Activated B cell treated with CpG ODN at 0.5 μM for 24 hours (primary cell): ENCODE data around the gene MAVS. TPM values are rescaled to one million over a fixed set of nuclear protein-coding genes. Genes with fewer than 3 reads are reported as not detected.

Source experiments
- ATAC-seq: fragments of 200-7000 bp; cut with Tn5 transposase; one replicate; pipeline ENCODE4 v1.10.0; 2021; ENCODE audit warnings: low read depth, mild to moderate bottlenecking, moderate library complexity
- CTCF ChIA-PET: fragments of 350-600 bp; sonication (Branson Sonifier 250); formaldehyde crosslinking; loops from one replicate; lab custom pipeline; 2021; ENCODE audit warnings: antibody characterized with exemption; lab: Charles Lee
- POLR2A ChIA-PET: fragments of 350-600 bp; sonication (Branson Sonifier 250); formaldehyde crosslinking; loops from one replicate; lab custom pipeline; 2021; ENCODE audit warnings: antibody characterized with exemption; lab: Charles Lee
- DNase-seq: peaks from one replicate; pipeline ENCODE4 v3.0.0; 2022
- H3K27ac Mint-ChIP-seq: one replicate; pipeline ENCODE4 v1.8.0; 2020; ENCODE audit warnings: mixed read lengths
- H3K27me3 Mint-ChIP-seq: one replicate; pipeline ENCODE4 v1.8.0; 2021; ENCODE audit warnings: mixed read lengths
- H3K36me3 Mint-ChIP-seq: one replicate; pipeline ENCODE4 v1.8.0; 2021; ENCODE audit warnings: low read depth, mixed read lengths
- H3K4me1 Mint-ChIP-seq: one replicate; pipeline ENCODE4 v1.8.0; 2021; ENCODE audit warnings: mixed read lengths
- H3K4me3 Mint-ChIP-seq: one replicate; pipeline ENCODE4 v1.8.0; 2020; ENCODE audit warnings: mild to moderate bottlenecking, mixed read lengths
- H3K9me3 Mint-ChIP-seq: one replicate; pipeline ENCODE4 v1.8.0; 2020; ENCODE audit warnings: mixed read lengths
- CTCF ChIP-seq: fragments of 200-600 bp; IDR thresholded peaks from one replicate; pipeline ENCODE4 v1.8.0; 2022; ENCODE audit warnings: antibody characterized with exemption, mild to moderate bottlenecking
- intact Hi-C: fragments of 100-400 bp; cut with micrococcal nuclease; formaldehyde crosslinking; loops from one replicate; pipeline ENCODE4 v1.15.1; 2024
- total RNA-seq: library from RNA; stranded (reverse); gene quantifications from 2 replicates; pipeline ENCODE4 v1.2.3, GENCODE V29; 2022

Gene MAVS
- total RNA-seq: 33.5 and 39.7 TPM in 2 replicates

- DNase-seq (peak; percentile 85), ATAC-seq (peak; percentile 99)
- Mint-ChIP-seq H3K4me1 (peaks cover 26% of the 10 kb centered on the region), H3K27ac (peak within 1 kb of the TSS; percentile 80), H3K9me3 (no peaks in the 10 kb centered on the region), H3K27me3 (no peaks in the 10 kb centered on the region), H3K4me3 (peak within 1 kb of the TSS; percentile 88), H3K36me3 (peaks cover 8% of the 10 kb centered on the region)
- POLR2A ChIA-PET: interaction anchor here (1.0 kb wide), 1 partner anchor 60 kb away, joined by 4 read pairs; the partner anchor contains the start of gene CENPB
- no peak for TF ChIP-seq CTCF
- CTCF ChIA-PET: no interaction called here
- intact Hi-C loops: loop anchor here (1.0 to 2.0 kb wide), 5 partner anchors 27 to 79 kb away; partner anchors contain the start of genes AP5S1, CDC25B, CENPB and PANK2
These were observed at the start of gene MAVS for GRCh38 chr20:3846740-3847428. Gene MAVS, plus strand, starts transcription at chr20:3846834. Its CDS starts 7,791 bp downstream, at chr20:3854625.

GRCh38 chr20:3797226-3797545, 49.4 kb upstream of the MAVS start:
- DNase-seq (no peak), ATAC-seq (no peak)
- ChIA-PET CTCF (no interaction called here), POLR2A (interaction anchor here (0.6 kb wide), 1 partner anchor 55 kb away, joined by 5 read pairs; no protein-coding TSS in a partner anchor)
- Mint-ChIP-seq H3K27ac (peak overlapping the region; percentile 93), H3K27me3 (no peaks in the 10 kb centered on the region), H3K9me3 (no peaks in the 10 kb centered on the region), H3K4me1 (peaks cover 58% of the 10 kb centered on the region), H3K4me3 (peak overlapping the region; percentile 78), H3K36me3 (peaks cover 17% of the 10 kb centered on the region)
- intact Hi-C loops: loop anchor here (2.0 to 5.0 kb wide), 2 partner anchors 50 to 90 kb away; partner anchors contain the start of genes MAVS and PANK2
- no peak for TF ChIP-seq CTCF

- intact Hi-C loops: loop anchor here (2.0 to 5.0 kb wide), 2 partner anchors 49 to 90 kb away; partner anchors contain the start of genes MAVS and PANK2
- H3K4me3 Mint-ChIP-seq: peak overlapping the region; percentile 78
- ATAC-seq: no peak
- H3K9me3 Mint-ChIP-seq: no peaks in the 10 kb centered on the region
- H3K27ac Mint-ChIP-seq: peak overlapping the region; percentile 93
- POLR2A ChIA-PET: interaction anchor here (0.6 to 2.9 kb wide), 5 partner anchors 10 to 47 kb away, joined by 4 to 17 read pairs (median 11); partner anchors contain the start of genes AP5S1 and CENPB
- H3K36me3 Mint-ChIP-seq: peaks cover 22% of the 10 kb centered on the region
- no peak for TF ChIP-seq CTCF
- no peaks in the 10 kb centered on the region for H3K27me3 Mint-ChIP-seq
- peaks cover 63% of the 10 kb centered on the region for H3K4me1 Mint-ChIP-seq
- CTCF ChIA-PET: interaction anchor here (0.7 kb wide), 1 partner anchor 23 kb away, joined by 4 read pairs; the partner anchor contains the start of gene AP5S1
- DNase-seq: no peak
These were observed 48.9 kb upstream of the MAVS start for GRCh38 chr20:3797592-3798372.

GRCh38 chr20:3798373-3798768, 48.3 kb upstream of the MAVS start:
- ChIA-PET CTCF (interaction anchor here (0.7 kb wide), 1 partner anchor 22 kb away, joined by 4 read pairs; the partner anchor contains the start of gene AP5S1), POLR2A (interaction anchor here (0.6 to 2.9 kb wide), 5 partner anchors 11 to 47 kb away, joined by 4 to 17 read pairs (median 11); partner anchors contain the start of genes AP5S1 and CENPB)
- peaks cover 69% of the 10 kb centered on the region for H3K4me1 Mint-ChIP-seq
- TF ChIP-seq CTCF: no peak
- intact Hi-C loops: loop anchor here (5.0 kb wide), 1 partner anchor 89 kb away; the partner anchor contains the start of gene PANK2
- DNase-seq (no peak), ATAC-seq (no peak)
- peak overlapping the region; percentile 78 for H3K4me3 Mint-ChIP-seq
- H3K27ac Mint-ChIP-seq: peak overlapping the region; percentile 93
- H3K36me3 Mint-ChIP-seq: peaks cover 28% of the 10 kb centered on the region
- no peaks in the 10 kb centered on the region for H3K9me3 Mint-ChIP-seq
- no peaks in the 10 kb centered on the region for H3K27me3 Mint-ChIP-seq
